Mucosa of gallbladder (tissue), 1 donor: ENCODE measurements around the gene ACTR8. TPM values are rescaled to one million over a fixed set of nuclear protein-coding genes. Genes with fewer than 3 reads are reported as not detected.
"Not testable (repeated sequence)": the region's sequence is repeated elsewhere in the genome, so short reads cannot be mapped to it uniquely, and the experiment has no call there.

ENCODE experiments used
- DNase-seq: peaks from one replicate; pipeline ENCODE4 v3.0.0-alpha.2; 2020; ENCODE audit warnings: low spot score
- total RNA-seq: library from RNA; stranded (reverse); gene quantifications from one replicate; pipeline ENCODE4 v1.2.1, GENCODE V29; 2021
- donor health status: DM: no; HTN: no; CAD: no.

ACTR8 gene, protein sequence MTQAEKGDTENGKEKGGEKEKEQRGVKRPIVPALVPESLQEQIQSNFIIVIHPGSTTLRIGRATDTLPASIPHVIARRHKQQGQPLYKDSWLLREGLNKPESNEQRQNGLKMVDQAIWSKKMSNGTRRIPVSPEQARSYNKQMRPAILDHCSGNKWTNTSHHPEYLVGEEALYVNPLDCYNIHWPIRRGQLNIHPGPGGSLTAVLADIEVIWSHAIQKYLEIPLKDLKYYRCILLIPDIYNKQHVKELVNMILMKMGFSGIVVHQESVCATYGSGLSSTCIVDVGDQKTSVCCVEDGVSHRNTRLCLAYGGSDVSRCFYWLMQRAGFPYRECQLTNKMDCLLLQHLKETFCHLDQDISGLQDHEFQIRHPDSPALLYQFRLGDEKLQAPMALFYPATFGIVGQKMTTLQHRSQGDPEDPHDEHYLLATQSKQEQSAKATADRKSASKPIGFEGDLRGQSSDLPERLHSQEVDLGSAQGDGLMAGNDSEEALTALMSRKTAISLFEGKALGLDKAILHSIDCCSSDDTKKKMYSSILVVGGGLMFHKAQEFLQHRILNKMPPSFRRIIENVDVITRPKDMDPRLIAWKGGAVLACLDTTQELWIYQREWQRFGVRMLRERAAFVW
- 31.5 TPM for total RNA-seq

DNA sequence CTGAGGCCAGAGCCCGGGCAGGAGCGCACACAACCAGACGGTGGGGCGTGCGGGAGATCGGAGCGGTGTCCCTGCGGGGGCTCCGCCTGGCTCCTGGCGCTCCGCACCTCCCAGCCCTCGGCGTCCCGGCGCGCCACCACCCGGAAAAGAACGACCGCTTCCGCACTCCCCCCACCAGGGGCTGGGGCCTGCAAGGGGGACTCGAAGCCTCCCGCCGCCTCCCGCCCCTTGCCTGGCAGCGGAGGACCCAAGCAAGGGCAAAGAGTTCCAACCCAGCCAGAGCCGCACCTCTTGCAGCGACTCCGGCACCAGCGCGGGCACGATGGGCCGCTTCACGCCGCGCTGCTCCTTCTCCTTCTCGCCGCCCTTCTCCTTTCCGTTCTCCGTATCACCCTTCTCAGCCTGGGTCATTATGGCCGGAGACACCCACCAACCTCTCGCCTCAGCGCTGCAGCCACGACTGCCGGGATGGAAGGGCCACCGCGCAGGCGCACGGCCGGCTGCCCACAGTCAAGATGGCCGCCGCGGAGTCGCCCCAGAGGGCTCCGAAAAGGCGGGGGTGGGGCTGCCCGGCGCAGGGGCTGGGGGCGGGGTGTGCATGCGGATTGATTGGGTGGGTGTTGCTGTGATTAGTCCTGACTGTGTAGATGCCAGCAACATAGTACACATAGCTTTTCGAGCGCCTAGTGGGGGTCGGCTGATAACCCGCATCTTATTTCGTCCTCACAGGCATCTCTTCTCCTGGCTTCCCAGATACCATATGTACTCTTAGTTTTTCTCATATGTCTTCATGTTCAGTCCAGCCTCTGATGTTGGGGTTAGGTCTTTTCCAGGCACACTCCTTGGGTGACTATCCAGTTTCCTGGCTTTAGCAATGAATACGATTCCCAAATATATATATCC is at the start of gene ACTR8:
ACTR8 (minus strand) TSS at position 462 of the 903 bp plus-strand sequence; CDS start at position 411, 51 bp downstream.
- DNase-seq: peak; percentile 80

DNA sequence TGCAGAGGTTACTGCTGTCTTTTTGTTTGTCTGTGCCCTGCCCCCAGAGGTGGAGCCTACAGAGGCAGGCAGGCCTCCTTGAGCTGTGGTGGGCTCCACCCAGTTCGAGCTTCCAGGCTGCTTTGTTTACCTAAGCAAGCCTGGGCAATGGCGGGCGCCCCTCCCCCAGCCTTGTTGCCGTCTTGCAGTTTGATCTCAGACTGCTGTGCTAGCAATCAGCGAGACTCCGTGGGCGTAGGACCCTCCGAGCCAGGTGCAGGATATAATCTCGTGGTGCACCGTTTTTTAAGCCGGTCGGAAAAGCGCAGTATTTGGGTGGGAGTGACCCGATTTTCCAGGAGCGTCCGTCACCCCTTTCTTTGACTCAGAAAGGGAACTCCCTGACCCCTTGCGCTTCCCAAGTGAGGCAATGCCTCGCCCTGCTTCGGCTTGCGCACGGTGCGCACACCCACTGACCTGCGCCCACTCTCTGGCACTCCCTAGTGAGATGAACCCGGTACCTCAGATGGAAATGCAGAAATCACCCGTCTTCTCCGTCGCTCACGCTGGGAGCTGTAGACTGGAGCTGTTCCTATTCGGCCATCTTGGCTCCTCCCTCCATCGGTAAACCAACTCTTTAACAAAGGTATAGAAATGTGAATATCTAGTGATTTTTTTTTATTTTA is 45.4 kb upstream of the ACTR8 start:
- not testable (repeated sequence) for DNase-seq

DNA sequence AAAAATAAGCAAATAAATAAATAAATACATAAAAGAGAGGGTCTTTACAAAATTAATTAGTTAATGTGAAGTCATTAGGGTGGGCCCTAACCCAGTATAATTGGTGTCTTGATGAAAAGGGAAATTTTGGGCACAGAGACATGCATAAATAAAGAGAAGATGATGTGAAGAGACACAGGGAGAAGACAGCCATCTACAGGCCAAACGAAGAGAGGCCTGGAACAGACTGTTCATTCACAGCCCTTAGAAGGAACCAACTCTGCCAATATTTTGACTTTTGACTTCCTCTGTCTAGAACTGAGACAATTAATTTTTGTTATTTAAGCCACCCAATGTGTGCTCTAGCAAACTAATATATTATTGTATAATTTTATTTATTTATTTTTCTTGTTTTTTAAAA is 39.3 kb upstream of the ACTR8 start:
- DNase-seq: no peak

DNA sequence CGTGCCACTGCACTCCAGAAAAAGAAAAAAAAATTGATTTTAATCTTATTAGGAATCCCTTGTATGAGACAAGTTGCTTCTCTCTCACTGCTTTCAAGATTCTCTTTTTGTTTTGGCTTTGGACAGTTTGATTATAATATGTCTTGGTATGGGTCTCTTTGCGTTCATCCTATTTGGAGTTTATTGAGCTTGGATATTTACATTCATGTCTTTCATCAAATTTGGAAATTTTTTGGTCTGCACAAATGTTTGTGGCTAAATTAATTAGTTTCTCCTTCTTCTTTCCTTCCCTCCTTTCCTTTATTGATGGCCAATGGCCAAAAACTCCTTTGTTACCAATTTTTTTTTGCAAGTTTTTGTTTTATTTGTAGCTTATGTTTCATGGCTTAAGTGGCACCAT is 37.8 kb upstream of the ACTR8 start:
- no peak for DNase-seq

DNA sequence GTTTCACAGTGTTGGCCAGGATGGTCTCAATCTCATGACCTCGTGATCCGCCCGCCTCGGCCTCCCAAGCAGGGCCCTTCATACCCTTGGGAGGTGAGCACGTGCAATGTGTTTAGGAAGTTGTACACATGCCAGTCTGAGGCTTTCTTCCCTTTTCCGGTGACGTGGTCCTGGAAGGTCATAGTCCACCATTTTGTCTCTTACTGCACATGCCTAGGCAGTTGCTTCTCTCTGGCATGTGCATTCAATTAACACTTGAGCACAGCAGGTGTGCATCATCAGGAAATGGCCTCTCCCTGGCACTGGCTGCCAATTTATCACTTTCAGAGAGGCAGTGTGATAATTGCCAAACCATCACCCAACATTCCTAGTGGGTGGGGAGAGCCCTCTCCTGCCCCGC is 31.4 kb upstream of the ACTR8 start:
- no peak for DNase-seq

DNA sequence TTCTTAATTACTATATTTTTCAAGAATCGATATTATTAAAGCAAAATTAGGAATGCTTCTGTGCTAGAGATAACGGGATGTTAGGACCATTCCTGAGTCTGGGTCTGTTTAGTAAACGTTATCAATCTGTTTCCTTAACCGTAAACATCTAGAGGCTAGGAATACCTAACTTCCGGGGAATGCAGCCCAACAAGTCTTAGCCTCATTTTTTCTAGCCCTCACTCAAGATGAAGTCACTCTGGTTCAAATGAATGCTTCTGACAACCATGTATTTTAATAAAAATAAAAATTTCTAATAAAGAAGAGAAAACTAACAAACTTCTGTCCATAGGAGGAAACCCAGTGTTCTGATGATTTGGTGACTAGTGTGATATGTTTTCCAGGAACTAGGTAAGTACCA is 20.8 kb upstream of the ACTR8 start:
- no peak for DNase-seq

DNA sequence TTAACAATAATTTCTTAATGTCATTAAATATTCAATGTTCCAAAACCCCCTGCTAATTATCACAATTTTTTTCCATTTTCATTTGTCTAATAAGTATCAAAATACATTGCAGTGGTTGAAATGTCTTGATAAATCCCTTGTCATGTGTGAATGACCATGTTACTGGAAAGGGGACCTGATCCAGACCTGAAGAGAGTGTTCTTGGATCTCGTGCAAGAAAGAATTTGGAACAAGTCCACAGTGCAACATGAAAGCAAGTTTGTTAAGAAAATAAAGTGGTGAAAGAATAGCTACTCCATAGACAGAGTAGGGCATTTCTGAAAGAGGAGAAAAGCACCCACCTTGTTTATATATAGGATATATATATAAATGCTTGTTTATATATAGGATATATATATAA is 20.1 kb upstream of the ACTR8 start:
- no peak for DNase-seq

DNA sequence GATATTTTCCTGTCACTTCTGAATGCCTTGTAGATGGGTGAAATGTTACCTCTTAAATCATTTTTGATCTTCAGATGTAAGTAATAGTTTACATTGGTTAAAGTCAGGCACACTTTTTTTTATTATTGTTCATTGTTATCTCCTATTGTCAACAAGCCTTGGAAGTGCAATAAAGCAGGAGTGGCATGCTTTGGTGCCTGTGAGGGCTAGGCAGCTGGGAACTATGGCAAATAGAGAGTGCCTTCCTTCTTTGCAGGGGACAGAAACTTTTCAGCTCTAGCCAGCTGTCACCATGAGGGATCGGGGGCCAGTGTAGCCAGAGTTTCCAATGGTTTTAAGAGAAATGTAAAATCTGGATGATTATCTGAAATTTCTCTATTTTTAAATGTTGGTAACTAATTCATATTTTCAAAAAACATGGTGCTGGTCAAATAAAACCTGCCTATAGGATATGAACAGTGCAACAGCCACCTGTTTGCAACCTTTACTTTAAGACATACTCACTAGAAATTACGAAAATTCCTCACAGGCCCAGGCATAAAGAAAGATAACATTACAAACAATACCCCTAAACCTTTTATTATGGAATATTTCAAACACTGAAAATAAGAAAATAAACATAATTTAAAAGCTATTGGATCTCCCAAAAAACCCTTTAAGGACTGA is 18.8 kb upstream of the ACTR8 start:
- no peak for DNase-seq

DNA sequence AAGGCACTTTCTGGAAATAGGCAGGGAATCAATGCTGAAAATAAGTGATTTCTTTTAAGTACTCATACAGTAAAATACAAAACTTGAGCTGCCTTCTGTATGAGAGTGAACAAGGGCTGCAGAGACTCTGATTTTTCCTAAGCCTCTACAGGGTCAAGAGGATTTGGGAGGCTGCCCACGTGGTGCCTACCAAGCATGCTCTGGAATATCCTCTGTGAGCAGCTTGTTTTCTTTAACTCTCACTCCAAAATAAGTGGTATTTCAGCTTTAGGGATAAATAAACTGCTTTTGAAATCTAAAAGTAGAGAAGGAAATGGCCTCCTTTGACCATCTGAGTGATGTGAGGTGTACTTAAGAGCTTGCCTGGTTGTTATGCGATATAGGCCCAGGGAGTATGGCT is 17.8 kb upstream of the ACTR8 start:
- DNase-seq: no peak

DNA sequence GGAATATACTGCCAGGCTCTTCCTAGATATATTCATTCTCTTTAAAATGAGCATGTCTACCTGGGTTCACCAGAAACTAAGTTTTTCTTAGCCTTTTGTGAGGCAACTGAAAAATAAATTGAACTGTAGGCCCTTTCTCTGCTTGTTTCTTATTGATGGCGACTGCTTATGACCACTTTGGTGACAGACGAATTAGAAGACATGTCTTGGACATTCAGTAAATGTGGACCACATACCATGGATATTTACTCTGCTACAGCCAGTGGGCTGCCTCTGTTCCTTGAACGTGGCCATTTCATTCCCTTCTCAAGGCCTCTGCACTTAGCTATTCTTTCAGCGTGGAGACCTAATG is 10.3 kb upstream of the ACTR8 start:
- DNase-seq: no peak

DNA sequence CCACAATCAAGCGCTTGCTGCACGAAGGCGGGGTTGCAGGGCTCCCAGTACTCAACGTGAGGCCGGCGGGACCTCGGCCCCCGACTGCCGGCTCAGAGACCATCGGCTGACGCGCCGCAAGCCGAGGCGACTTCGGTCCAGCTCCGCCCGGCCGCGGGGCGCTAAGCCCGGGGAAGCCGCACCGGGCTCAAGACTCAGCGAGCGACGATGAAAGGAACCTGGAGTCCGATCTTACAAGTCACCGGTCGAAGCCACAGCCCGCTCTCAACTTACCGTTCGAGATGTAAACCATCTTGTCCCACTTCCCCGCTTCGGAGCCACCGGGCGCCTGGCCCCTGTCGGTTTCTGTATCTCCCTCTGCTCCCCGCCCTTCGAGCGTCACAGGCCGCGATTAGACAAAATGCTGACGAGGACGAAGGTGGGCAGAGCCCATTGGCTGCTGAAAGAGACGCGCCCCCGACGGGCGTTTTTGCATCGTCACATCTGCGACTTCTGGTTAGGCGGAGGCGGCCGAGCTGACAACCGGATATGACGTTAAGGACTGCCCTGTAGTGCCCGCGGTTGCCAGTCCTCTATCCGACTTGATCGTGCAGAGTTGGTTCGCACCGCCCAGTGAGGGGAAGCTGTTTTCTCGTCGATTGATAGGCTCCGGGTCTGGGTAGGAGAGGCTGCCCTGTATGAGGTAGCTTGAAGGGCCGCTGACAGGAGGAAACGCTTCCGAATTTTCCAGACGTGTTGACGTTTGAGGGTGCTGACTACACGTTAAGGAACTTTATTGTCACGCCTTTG is 9.7 kb upstream of the ACTR8 start, which contains the start of gene SELENOK:
SELENOK (minus strand) TSS at position 363 of the 789 bp plus-strand sequence.
- peak; percentile 99 for DNase-seq

DNA sequence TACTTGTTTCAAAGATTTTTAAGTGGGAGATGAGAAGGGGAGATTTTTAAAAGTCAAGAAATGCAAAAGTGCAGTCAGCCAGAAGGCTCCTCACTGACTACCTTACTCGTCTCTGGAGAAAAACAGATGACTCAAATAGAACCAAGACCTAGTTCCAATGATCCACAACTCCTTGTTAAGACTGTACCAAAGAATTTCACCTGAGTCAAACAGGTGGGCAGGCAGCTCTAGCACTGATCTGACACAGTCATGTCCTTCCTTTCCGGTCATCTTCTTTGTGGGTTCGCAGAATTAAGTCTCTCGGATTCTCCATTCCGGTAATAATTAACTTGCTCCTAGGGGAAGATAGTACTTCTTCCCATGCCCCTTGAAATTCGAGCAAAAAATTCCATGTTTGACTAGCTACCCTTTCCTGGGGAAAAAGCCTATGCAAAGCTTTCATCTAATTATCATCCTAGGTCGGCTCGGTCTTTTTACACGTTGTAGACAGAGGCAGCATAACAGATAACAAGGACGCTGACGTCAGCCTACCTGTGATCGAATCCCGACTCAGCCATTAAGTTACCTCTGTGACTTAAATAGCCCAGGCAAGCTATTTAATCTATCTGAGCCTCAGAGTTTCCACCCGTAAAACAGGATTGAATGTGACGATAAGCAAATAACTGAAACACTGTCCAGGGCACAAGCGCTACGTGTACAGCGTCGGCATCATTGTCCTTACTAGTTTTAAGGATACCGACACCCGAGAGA is 8.9 kb upstream of the ACTR8 start:
- peak; percentile 20 for DNase-seq

DNA sequence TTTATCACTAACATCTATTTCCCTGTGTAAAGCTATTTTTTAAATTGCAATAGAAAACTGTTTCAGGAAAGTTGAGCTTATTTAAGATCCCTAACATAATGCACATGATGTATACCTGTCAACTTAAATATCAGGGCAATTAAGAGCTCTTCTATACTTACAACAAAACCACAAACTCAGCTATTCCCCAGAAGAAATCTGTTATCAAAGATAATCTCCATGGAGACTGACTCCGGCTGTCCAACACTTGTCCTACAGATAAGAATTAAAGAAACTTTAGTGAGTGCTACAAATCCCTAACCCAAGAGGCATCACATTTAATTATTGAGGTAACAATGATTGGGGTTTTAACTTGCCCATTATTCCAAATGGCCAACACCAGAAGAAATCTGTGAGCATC is 6.3 kb upstream of the ACTR8 start:
- DNase-seq: no peak

DNA sequence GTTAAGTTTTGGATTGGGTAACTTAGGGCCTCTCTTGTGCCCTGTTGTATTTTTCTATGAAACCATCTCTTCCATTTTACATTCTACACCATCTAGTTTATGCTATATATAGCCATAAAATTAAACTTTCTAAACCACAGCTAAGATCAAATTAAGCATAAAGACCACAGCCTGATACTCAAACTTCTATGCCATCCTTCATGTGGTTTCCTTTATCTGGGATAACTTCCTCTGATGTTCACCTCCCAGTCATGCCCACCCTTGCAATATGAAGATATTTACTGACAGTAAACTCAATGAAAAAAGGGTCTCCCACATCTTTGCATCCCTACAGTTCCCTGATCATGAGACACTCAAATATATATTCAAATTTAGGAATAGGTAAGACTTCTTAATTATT is 5.5 kb upstream of the ACTR8 start:
- no peak for DNase-seq

DNA sequence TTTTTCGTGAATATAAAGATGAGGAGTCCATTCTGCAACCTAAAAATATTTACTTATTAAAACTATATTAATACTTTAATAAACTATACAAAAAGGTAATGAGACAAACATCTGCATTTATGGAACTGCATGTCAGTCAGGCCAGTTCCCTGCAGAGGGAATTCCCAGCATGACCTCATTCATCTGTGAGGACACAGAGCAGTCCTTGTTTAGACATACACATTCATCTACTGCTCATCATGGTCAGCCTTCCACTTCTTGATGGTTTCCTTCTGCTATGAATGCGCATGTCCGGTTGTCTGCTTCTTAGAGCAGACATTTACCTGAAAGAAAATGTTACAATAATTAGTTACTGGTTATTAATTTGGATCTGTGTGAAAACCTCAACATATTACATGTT is 3.3 kb upstream of the ACTR8 start:
- no peak for DNase-seq

DNA sequence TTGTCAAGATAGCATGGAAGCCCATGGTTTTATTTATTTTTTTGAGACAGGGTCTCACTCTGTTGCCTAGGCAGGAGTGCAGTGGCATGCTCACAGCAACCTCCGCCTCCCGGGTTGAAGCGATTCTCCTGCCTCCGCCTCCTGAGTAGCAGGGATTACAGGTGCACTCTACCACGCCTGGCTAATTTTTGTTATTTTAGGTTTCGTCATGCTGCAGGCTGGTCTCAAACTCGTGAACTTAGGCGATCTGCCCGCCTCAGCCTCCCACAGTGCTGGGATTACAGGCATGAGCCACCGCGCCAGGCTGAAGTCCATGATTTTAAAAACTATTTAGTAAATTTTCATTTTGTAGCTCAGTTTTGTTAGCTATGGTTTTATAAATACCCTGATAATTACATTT is 2.7 kb upstream of the ACTR8 start:
- DNase-seq: no peak

DNA sequence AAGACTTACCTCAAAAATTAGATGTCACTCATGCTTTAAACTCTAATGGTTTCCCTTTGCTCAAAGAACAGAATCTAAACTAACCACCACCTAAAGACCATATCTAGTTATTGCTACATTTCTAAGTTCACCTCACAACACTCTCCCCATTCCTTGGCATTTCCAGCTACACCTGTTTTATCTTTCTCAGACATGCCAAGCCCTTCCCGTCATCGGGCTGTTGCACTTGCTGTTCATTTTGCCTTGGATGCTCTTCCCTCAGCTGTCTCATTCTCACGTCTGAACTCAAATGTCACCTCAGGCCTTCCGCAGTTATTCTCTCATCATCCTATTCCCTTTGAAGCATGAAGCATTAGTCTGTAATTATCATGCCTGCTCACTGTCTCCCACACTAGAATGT is 1.1 kb upstream of the ACTR8 start:
- no peak for DNase-seq

DNA sequence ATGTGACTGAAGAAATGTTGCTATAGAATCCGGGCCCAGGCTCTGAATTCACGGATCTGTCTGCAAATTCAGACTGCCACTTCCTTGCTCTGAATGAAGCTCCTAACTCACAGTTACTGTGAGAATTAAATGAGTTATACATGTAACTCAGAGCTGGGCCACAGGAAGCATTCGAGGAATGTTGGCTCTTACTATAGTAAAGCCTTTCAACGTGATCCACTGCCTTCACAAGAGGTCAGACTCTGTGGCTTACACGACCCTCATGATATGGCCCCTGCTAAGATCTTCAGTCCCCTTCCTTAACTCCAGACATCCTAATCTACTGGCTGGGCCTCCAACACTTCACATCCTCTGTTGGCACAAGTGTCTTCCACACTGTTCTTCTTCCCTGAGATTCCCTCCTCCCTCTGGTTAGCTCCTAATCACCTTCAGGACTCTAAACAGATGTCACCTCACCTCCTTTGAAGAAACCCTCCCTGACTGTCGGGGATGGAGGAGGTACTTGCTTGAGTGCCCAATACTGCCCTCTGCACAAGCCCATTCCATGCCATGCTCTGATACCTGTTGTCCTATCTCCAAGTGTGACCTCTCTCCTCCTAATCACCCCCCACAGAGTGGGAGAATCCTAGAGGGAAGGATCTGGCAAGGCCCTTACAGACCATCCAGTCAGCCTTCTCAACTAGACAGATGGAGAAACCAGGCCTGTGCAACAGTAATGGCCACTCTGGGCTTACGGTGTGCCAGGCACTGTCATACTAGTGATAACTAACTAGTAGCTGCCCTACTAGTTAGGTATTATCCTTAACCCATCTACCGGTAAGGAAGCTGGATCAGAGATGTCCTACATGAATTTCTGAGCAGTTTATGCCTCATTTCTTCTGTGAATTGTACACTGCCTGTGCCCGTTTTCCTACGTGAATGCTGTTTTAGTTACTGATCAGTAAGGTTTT is 1.3 kb downstream of the ACTR8 start:
- DNase-seq: no peak
